ENCODE measurements around the gene CXCL1.

Gene CXCL1

GRCh38 chr4:73917081-73917501, 47.9 kb downstream of the CXCL1 start:
- Histone ChIP-seq H3K27me3 (ENCODE audit: control insufficient read depth, insufficient read depth, low read length) (no peaks in the 10 kb centered on the region), H3K27ac (ENCODE audit: low read length) (no peak overlapping the region), H3K4me1 (ENCODE audit: control insufficient read depth, insufficient read depth, low read length) (no peaks in the 10 kb centered on the region), H3K9me3 (ENCODE audit: control insufficient read depth, insufficient read depth, low read length) (no peaks in the 10 kb centered on the region), H3K4me3 (ENCODE audit: low read length) (no peak overlapping the region), H3K36me3 (ENCODE audit: control insufficient read depth, insufficient read depth, low read length) (no peaks in the 10 kb centered on the region)
- DNase-seq (ENCODE audit: low read depth, low spot score): no peak
- no CpG with 5 or more reads among the region's 2 CpGs for WGBS (ENCODE audit: insufficient coverage, insufficient read length)

DNA sequence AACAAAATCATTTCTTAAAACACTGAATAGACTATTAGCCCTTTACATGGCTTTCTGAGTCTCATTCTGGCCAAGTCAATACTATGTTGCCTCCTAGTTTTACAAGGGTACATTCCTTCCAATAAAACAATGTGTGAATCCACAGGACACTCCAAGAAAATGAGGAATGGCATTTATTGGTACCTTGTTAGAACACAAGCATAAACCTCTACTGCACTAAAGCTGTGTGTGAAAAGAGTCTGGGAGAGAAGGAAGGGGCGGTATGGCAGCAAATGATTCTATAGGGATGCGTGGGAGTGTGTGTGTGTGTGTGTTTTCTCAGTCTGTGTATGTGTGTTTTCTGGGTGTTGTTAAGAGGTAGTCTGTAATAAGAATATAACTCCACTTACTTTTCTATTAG, 48.9 kb downstream of the CXCL1 start:
- no peak for DNase-seq (ENCODE audit: low read depth, low spot score)
- Histone ChIP-seq H3K4me3 (ENCODE audit: low read length) (no peak overlapping the region), H3K36me3 (ENCODE audit: control insufficient read depth, insufficient read depth, low read length) (no peaks in the 10 kb centered on the region), H3K4me1 (ENCODE audit: control insufficient read depth, insufficient read depth, low read length) (no peaks in the 10 kb centered on the region), H3K27ac (ENCODE audit: low read length) (no peak overlapping the region), H3K27me3 (ENCODE audit: control insufficient read depth, insufficient read depth, low read length) (no peaks in the 10 kb centered on the region), H3K9me3 (ENCODE audit: control insufficient read depth, insufficient read depth, low read length) (no peaks in the 10 kb centered on the region)
- no CpG with 5 or more reads among the region's 2 CpGs for WGBS (ENCODE audit: insufficient coverage, insufficient read length)

GRCh38 chr4:73919691-73920090, 50.5 kb downstream of the CXCL1 start:
- H3K27ac ChIP-seq (ENCODE audit: low read length): no peak overlapping the region

More at GRCh38 chr4:73919691-73920090, 50.5 kb downstream of the CXCL1 start:
- DNase-seq (ENCODE audit: low read depth, low spot score): no peak
- H3K9me3 ChIP-seq (ENCODE audit: control insufficient read depth, insufficient read depth, low read length): no peaks in the 10 kb centered on the region
- H3K27me3 ChIP-seq (ENCODE audit: control insufficient read depth, insufficient read depth, low read length): no peaks in the 10 kb centered on the region
- no CpG with 5 or more reads among the region's 3 CpGs for WGBS (ENCODE audit: insufficient coverage, insufficient read length)
- no peaks in the 10 kb centered on the region for H3K4me1 ChIP-seq (ENCODE audit: control insufficient read depth, insufficient read depth, low read length)
- H3K4me3 ChIP-seq (ENCODE audit: low read length): no peak overlapping the region
- H3K36me3 ChIP-seq (ENCODE audit: control insufficient read depth, insufficient read depth, low read length): no peaks in the 10 kb centered on the region
